HepG2 (cell line): Measurements from ENCODE around the gene CACNA2D1. TPM values are rescaled to one million over a fixed set of nuclear protein-coding genes. Genes with fewer than 3 reads are reported as not detected.

ENCODE experiments used
- ATAC-seq: fragments of 200-7000 bp; cut with Tn5 transposase; 3 replicates; pipeline ENCODE4 v1.9.1; 2020; ENCODE audit warnings: mild to moderate bottlenecking, moderate library complexity
- BruUV-seq: library from RNA; stranded (reverse); fragments of 400-500 nt; replicated peaks from 2 replicates; lab custom pipeline; 2021; lab: Mats Ljungman, UMichigan
- CTCF ChIA-PET: fragments of 300-600 bp; formaldehyde crosslinking; extraction: SDS; loops from one replicate; lab custom pipeline; 2021; ENCODE audit warnings: low total read pairs, inconsistent platforms, low intra/inter-chr PET ratio; lab: Yijun Ruan, JAX
- POLR2A ChIA-PET: fragments of 350-600 bp; sonication (Branson Sonifier 250); formaldehyde crosslinking; loops from one replicate; lab custom pipeline; 2020; ENCODE audit warnings: antibody characterized with exemption, inconsistent platforms; lab: Yijun Ruan, JAX
- DNase-seq: peaks from one replicate; pipeline ENCODE4 v3.0.0-alpha.2; 2015; ENCODE audit warnings: low spot score
- FAIRE-seq: peaks from 3 replicates; lab custom pipeline; 2011; peaks lifted over from hg19 to GRCh38; lab: Jason Lieb, UNC
- H2AFZ ChIP-seq: one replicate; pipeline ENCODE4 v1.6.1; 2011; ENCODE audit warnings: low read length, inconsistent platforms
- H3K27ac ChIP-seq: fragments of 300-600 bp; 3 replicates; pipeline ENCODE4 v1.8.0; 2011; ENCODE audit warnings: mixed run types, mild to moderate bottlenecking, mixed read lengths, low read length, inconsistent platforms; ENCODE audit not compliant: insufficient read depth; ENCODE audit errors: extremely low read length
- H3K27me3 ChIP-seq, 2 experiments: fragments of 200-600 bp in 1 of 2; 2 replicates in 1 of 2; 3 replicates in 1 of 2; pipeline versions ENCODE4 v1.6.0 to v1.8.0; 2011; ENCODE audit warnings: low read length in 2 of 2, mild to moderate bottlenecking in 2 of 2, moderate library complexity in 2 of 2, inconsistent platforms in 1 of 2; ENCODE audit not compliant: insufficient read depth in 2 of 2, control insufficient read depth in 1 of 2
- H3K36me3 ChIP-seq, 2 experiments: fragments of 200-600 bp in 1 of 2; replicated peaks in 1 of 2; 2 replicates in 1 of 2; 3 replicates in 1 of 2; pipeline versions ENCODE4 v1.5.1 to v1.8.0; 2011; ENCODE audit warnings: low read length in 2 of 2, inconsistent platforms in 1 of 2; ENCODE audit not compliant: insufficient read depth in 2 of 2, control insufficient read depth in 1 of 2
- H3K4me1 ChIP-seq: 2 replicates; pipeline ENCODE4 v1.5.1; 2012; ENCODE audit warnings: low read length, inconsistent platforms; ENCODE audit not compliant: insufficient read depth
- H3K4me2 ChIP-seq: 2 replicates; pipeline ENCODE4 v1.6.0; 2011; ENCODE audit warnings: low read depth, low read length, inconsistent platforms
- H3K4me3 ChIP-seq, 3 experiments: fragments of 200-600 bp in 1 of 3; sonication (generic), shearing (Covaris generic) in 1 of 3; replicated peaks in 1 of 3; 2 replicates each; pipeline ENCODE4 v1.5.1; 2011 to 2016; ENCODE audit warnings: low read length in 3 of 3, inconsistent platforms in 2 of 3, low read depth in 2 of 3, mild to moderate bottlenecking in 2 of 3, control low read depth in 1 of 3, mixed read lengths in 1 of 3; ENCODE audit not compliant: insufficient read depth in 1 of 3
- H3K79me2 ChIP-seq: one replicate; pipeline ENCODE4 v1.6.1; 2011; ENCODE audit warnings: low read length, inconsistent platforms; ENCODE audit not compliant: insufficient read depth
- H3K9ac ChIP-seq: 2 replicates; pipeline ENCODE4 v1.6.0; 2011; ENCODE audit warnings: mild to moderate bottlenecking, low read depth, low read length, inconsistent platforms; ENCODE audit not compliant: insufficient read depth
- H3K9me3 ChIP-seq: 2 replicates; pipeline ENCODE4 v1.5.1; 2012; ENCODE audit warnings: mild to moderate bottlenecking, low read length
- H4K20me1 ChIP-seq: 2 replicates; pipeline ENCODE4 v1.6.0; 2011; ENCODE audit warnings: inconsistent platforms, mild to moderate bottlenecking, low read length, moderate library complexity; ENCODE audit not compliant: insufficient read depth
- ZBTB33 ChIP-seq: sonication (generic); formaldehyde crosslinking; IDR thresholded peaks from 2 replicates; pipeline ENCODE4 v1.4.0; 2020; ENCODE audit warnings: missing genetic modification reagents
- ZBTB40 ChIP-seq, 2 experiments: fragments of 450-650 bp in 1 of 2; sonication (generic) in 1 of 2; formaldehyde crosslinking in 1 of 2; IDR thresholded peaks; 2 replicates each; pipeline versions ENCODE4 v1.6.1 to v1.8.0; 2016 to 2022; ENCODE audit warnings: antibody characterized with exemption in 1 of 2, mild to moderate bottlenecking in 1 of 2, missing genetic modification reagents in 1 of 2
- ZSCAN5A ChIP-seq: sonication (generic); formaldehyde crosslinking; IDR thresholded peaks from 2 replicates; pipeline ENCODE4 v1.8.0; 2022; ENCODE audit warnings: mild to moderate bottlenecking, missing genetic modification reagents, borderline replicate concordance
- WGBS: methylation state at CpG from one replicate; pipeline ENCODE4 v1.1.6; 2017; ENCODE audit warnings: low lambda C conversion rate; 5-methylcytosine and 5-hydroxymethylcytosine counted together
- in situ Hi-C: cut with HindIII; loops from 2 replicates; pipeline ENCODE4 v1.10.0; 2017; ENCODE audit warnings: low pct_unique_long_range_greater_than_20kb; ENCODE audit not compliant: extremely low pct_ligation_motif_present
- intact Hi-C: fragments of 100-400 bp; cut with micrococcal nuclease; formaldehyde crosslinking; loops from one replicate; pipeline ENCODE4 v1.10.0; 2022; ENCODE audit not compliant: unreplicated experiment
- polyA plus RNA-seq, 8 experiments: library from polyadenylated mRNA; depleted of rRNA in 3 of 8; stranded (reverse) in 7 of 8; unstranded in 1 of 8; fragments of >200 nt; fragmentation: Illumina TruSeq in 4 of 8; extraction: Trizol in 4 of 8; gene quantifications; 2 replicates each; pipeline versions ENCODE4 v1.2.1 to v1.2.3, GENCODE V29; 2011 to 2016; ENCODE audit warnings: low read depth in 4 of 8, missing spikeins in 1 of 8, mixed read lengths in 1 of 8; ENCODE audit not compliant: insufficient read depth in 1 of 8
- total RNA-seq, 5 experiments: library from RNA; depleted of rRNA; stranded (reverse); fragments of >200 nt; fragmentation: Illumina TruSeq; extraction: Trizol; gene quantifications; 2 replicates each; pipeline ENCODE4 v1.2.3, GENCODE V29; 2016; ENCODE audit warnings: low read depth in 1 of 5

The CACNA2D1 gene
- total and polyA plus RNA-seq, 2 of the 13 experiments (the other 11 are each of a cell fraction or from before 2014, with no cell fraction given), result not detected

GRCh38 chr7:82164813-82165212, 278.8 kb downstream of the CACNA2D1 start:
- no peaks in the 10 kb centered on the region for H4K20me1 ChIP-seq
- H3K36me3 ChIP-seq, result no peaks in the 10 kb centered on the region
- no peak for TF ChIP-seq ZSCAN5A (CRISPR knock-in tag)
- WGBS, result 7% methylated on average over 3 of the region's 3 CpGs
- no peak overlapping the region for H3K4me2 ChIP-seq
- H3K9me3 ChIP-seq, result no peaks in the 10 kb centered on the region
- H2AFZ ChIP-seq, result no peak overlapping the region
- no peaks in the 10 kb centered on the region for H3K4me1 ChIP-seq
- in situ Hi-C loops (no loop called here), intact Hi-C loops (no loop called here)
- no peak overlapping the region for H3K27ac ChIP-seq
- H3K27me3 ChIP-seq, result no peaks in the 10 kb centered on the region
- no TSS peak for BruUV-seq
- ATAC-seq, result no peak
- ChIA-PET POLR2A (no interaction called here), CTCF (no interaction called here)
- no peak overlapping the region for H3K9ac ChIP-seq
- DNase-seq, result no peak
- H3K79me2 ChIP-seq, result no peaks in the 10 kb centered on the region
- no peak overlapping the region for H3K4me3 ChIP-seq
- no peak for FAIRE-seq

GRCh38 chr7:82164410-82164809, 279.2 kb downstream of the CACNA2D1 start:
- Histone ChIP-seq H4K20me1 (no peaks in the 10 kb centered on the region), H3K27me3 (no peaks in the 10 kb centered on the region), H3K4me2 (no peak overlapping the region), H2AFZ (no peak overlapping the region), H3K9ac (no peak overlapping the region), H3K9me3 (no peaks in the 10 kb centered on the region), H3K36me3 (no peaks in the 10 kb centered on the region), H3K4me1 (no peaks in the 10 kb centered on the region), H3K27ac (no peak overlapping the region), H3K79me2 (no peaks in the 10 kb centered on the region), H3K4me3 (no peak overlapping the region)
- FAIRE-seq (no peak), ATAC-seq (no peak), DNase-seq (no peak)
- intact Hi-C loops (no loop called here), in situ Hi-C loops (no loop called here)
- WGBS, result 54% methylated on average over 1 of the region's 1 CpG
- CTCF ChIA-PET, result no interaction called here
- POLR2A ChIA-PET, result no interaction called here
- no TSS peak for BruUV-seq
- TF ChIP-seq ZBTB33 (CRISPR knock-in tag) (no peak), ZBTB40 (IDR thresholded peaks at IDR 0.05) (no peak), ZBTB40 (CRISPR knock-in tag; IDR thresholded peaks at IDR 0.05) (no peak)
